GM12878 (cell line): ENCODE data around the gene PYGM. TPM values are rescaled to one million over a fixed set of nuclear protein-coding genes. Genes with fewer than 3 reads are reported as not detected.

Source experiments
- ATAC-seq: fragments of 200-7000 bp; cut with Tn5 transposase; 3 replicates; pipeline ENCODE4 v1.9.1; 2020; ENCODE audit warnings: mild to moderate bottlenecking, moderate library complexity
- BruUV-seq: library from RNA; stranded (reverse); fragments of 400-500 nt; replicated peaks from 2 replicates; lab custom pipeline; 2021; lab: Mats Ljungman, UMichigan
- CTCF ChIA-PET: fragments of 300-600 bp; sonication (Branson Sonifier 250); formaldehyde crosslinking; extraction: SDS; loops from one replicate; lab custom pipeline; 2021; ENCODE audit warnings: inconsistent platforms; lab: Yijun Ruan, JAX
- POLR2A ChIA-PET: fragments of 350-600 bp; formaldehyde crosslinking; extraction: SDS; loops from one replicate; lab custom pipeline; 2021; ENCODE audit warnings: inconsistent platforms; lab: Charles Lee
- RAD21 ChIA-PET: fragments of 300-600 bp; sonication (Branson Sonifier 250); formaldehyde crosslinking; loops from one replicate; lab custom pipeline; 2023; ENCODE audit warnings: antibody characterized with exemption; ENCODE audit not compliant: unreplicated experiment; lab: Charles Lee
- SMC1A ChIA-PET: fragments of 300-600 bp; sonication (Branson Sonifier 250); formaldehyde crosslinking; loops from one replicate; lab custom pipeline; 2023; ENCODE audit not compliant: unreplicated experiment, uncharacterized antibody; lab: Charles Lee
- DNase-seq: peaks from one replicate; pipeline ENCODE4 v3.0.0-alpha.2; 2011; ENCODE audit warnings: low read depth, low spot score
- FAIRE-seq: peaks from 3 replicates; lab custom pipeline; 2011; peaks lifted over from hg19 to GRCh38; lab: Jason Lieb, UNC
- H2AFZ ChIP-seq: 2 replicates; pipeline ENCODE4 v1.6.0; 2011; ENCODE audit warnings: low read depth, low read length, control low read depth; ENCODE audit not compliant: control insufficient read depth
- H3K27ac ChIP-seq: 2 replicates; pipeline ENCODE4 v1.5.1; 2011; ENCODE audit warnings: control low read depth; ENCODE audit not compliant: control insufficient read depth, insufficient read depth
- H3K27me3 ChIP-seq, 2 experiments: replicated peaks in 1 of 2; 2 replicates each; pipeline versions ENCODE4 v1.6.0 to v1.6.1; 2011; ENCODE audit warnings: low read length in 1 of 2; ENCODE audit not compliant: control insufficient read depth in 2 of 2, insufficient read depth in 2 of 2
- H3K36me3 ChIP-seq, 2 experiments: 2 replicates each; pipeline ENCODE4 v1.5.1; 2011; ENCODE audit warnings: low read length in 1 of 2; ENCODE audit not compliant: control insufficient read depth in 2 of 2, insufficient read depth in 2 of 2
- H3K4me1 ChIP-seq: 2 replicates; pipeline ENCODE4 v1.6.1; 2011; ENCODE audit warnings: mild to moderate bottlenecking, low read length, moderate library complexity, mixed read lengths; ENCODE audit not compliant: control insufficient read depth, insufficient read depth
- H3K4me2 ChIP-seq: 2 replicates; pipeline ENCODE4 v1.6.0; 2011; ENCODE audit warnings: control low read depth; ENCODE audit not compliant: control insufficient read depth, insufficient read depth
- H3K4me3 ChIP-seq: fragments of 200-600 bp; sonication (generic); 2 replicates; pipeline ENCODE4 v1.5.1; 2016
- H3K79me2 ChIP-seq: 2 replicates; pipeline ENCODE4 v1.6.0; 2011; ENCODE audit warnings: low read length; ENCODE audit not compliant: control insufficient read depth, insufficient read depth
- H3K9ac ChIP-seq: 2 replicates; pipeline ENCODE4 v1.8.0; 2011; ENCODE audit warnings: low read length, control low read depth, mixed read lengths; ENCODE audit not compliant: control insufficient read depth, insufficient read depth
- H3K9me3 ChIP-seq: replicated peaks from 3 replicates; pipeline ENCODE4 v1.5.1; 2011; ENCODE audit warnings: mild to moderate bottlenecking, low read length; ENCODE audit not compliant: control insufficient read depth, insufficient read depth
- H4K20me1 ChIP-seq: 2 replicates; pipeline ENCODE4 v1.6.0; 2011; ENCODE audit not compliant: control insufficient read depth, insufficient read depth
- HDAC6 ChIP-seq: fragments of 200-600 bp; sonication (generic); IDR thresholded peaks from one replicate; pipeline ENCODE4 v1.8.0; 2017; ENCODE audit warnings: antibody characterized with exemption; ENCODE audit not compliant: unreplicated experiment
- JUNB ChIP-seq: IDR thresholded peaks from 2 replicates; pipeline ENCODE4 v1.6.1; 2016; ENCODE audit warnings: antibody characterized with exemption, mild to moderate bottlenecking
- RELA ChIP-seq: fragments of 450-650 bp; IDR thresholded peaks from 2 replicates; pipeline ENCODE4 v1.8.0; 2014; ENCODE audit warnings: borderline replicate concordance; ENCODE audit not compliant: partially characterized antibody
- WRNIP1 ChIP-seq: IDR thresholded peaks from 2 replicates; pipeline ENCODE4 v1.6.1; 2011; ENCODE audit warnings: low read depth, low read length, improper control_type of control experiment, borderline replicate concordance
- ZNF207 ChIP-seq: fragments of 450-650 bp; IDR thresholded peaks from 2 replicates; pipeline ENCODE4 v1.6.1; 2014; ENCODE audit warnings: antibody characterized with exemption, mild to moderate bottlenecking, borderline replicate concordance
- WGBS: methylation state at CpG from one replicate; pipeline ENCODE4 v1.1.6; 2016; ENCODE audit warnings: low lambda C conversion rate; ENCODE audit not compliant: insufficient replicate concordance, insufficient coverage; ENCODE audit errors: missing lambda C conversion rate; 5-methylcytosine and 5-hydroxymethylcytosine counted together
- in situ Hi-C: fragments of 300-500 bp; cut with MboI; formaldehyde crosslinking; loops from 9 replicates; pipeline ENCODE4 v1.14.3; 2018; ENCODE audit warnings: mixed read lengths
- intact Hi-C: fragments of 100-400 bp; cut with micrococcal nuclease; formaldehyde crosslinking; loops from one replicate; pipeline ENCODE4 v1.14.2; 2022; ENCODE audit not compliant: unreplicated experiment
- polyA plus RNA-seq, 11 experiments: library from polyadenylated mRNA; depleted of rRNA in 4 of 11; unstranded in 6 of 11; stranded (reverse) in 5 of 11; fragments of >200 nt; fragmentation: Nextera tagmentation in 4 of 11; fragmentation: Illumina TruSeq in 1 of 11; extraction: Ambion mirVana in 4 of 11; extraction: Trizol in 1 of 11; gene quantifications; 1 replicate in 1 of 11; 2 replicates in 10 of 11; pipeline versions ENCODE4 v1.2.1 to v1.2.3, GENCODE V29; 2011 to 2016; ENCODE audit warnings: inconsistent platforms in 2 of 11, missing spikeins in 2 of 11, low read depth in 1 of 11
- total RNA-seq, 4 experiments: library from RNA; depleted of rRNA in 3 of 4; stranded (reverse); fragments of >200 nt in 3 of 4; fragmentation: Illumina TruSeq in 1 of 4; extraction: Trizol in 1 of 4; gene quantifications; 2 replicates each; pipeline versions ENCODE4 v1.2.1 to v1.2.3, GENCODE V29; 2013 to 2021

The PYGM gene
- total and polyA plus RNA-seq, 10 of the 15 experiments (the other 5 are each of a cell fraction or from before 2014, with no cell fraction given), result 0.04 to 3.7 (median 0.27) TPM; not detected in 1

DNA sequence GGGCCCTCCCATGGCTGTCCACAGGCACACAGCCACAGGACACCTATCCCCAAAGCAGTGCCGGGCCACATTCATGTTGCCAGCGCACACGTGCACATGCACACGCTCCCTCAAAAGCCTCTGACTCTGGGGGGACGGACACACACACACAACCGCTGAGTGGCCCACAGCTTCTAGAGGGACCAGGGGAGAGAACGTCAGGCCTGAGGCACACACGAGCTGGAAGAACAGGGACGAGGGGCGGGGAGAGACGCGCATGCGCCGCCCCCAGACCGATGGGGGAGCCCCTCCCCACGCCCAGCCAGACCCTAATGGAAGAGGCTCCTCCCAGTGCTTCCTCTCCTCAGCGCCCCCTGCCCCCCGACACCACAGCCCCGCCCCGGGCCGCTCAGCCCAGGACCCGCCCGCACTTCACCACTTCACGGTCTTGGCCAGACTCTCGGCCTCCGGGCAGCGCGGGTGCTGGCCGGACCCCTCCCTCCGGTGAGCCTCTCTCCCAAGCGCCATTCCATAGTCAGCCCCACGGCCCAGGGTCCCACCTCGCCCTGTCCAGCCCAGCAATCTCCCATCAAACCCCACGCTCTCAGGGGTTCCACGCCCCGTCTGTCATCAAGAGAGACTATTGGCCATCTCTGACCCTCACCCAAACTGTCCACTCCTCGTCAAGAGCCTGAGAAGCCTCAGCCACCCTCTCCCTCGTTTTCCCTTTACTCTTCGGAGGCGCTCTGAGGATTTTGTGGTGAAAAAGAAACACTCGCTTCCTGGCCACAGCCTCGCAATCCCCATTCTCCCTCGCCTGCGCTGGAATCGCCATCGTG lies 48.4 kb downstream of the PYGM start:
- BruUV-seq, result no TSS peak
- H2AFZ ChIP-seq, result no peak overlapping the region
- no peaks in the 10 kb centered on the region for H4K20me1 ChIP-seq
- no peak overlapping the region for H3K4me2 ChIP-seq
- no peaks in the 10 kb centered on the region for H3K79me2 ChIP-seq
- no peak overlapping the region for H3K4me3 ChIP-seq
- no peak overlapping the region for H3K9ac ChIP-seq
- FAIRE-seq (no peak), ATAC-seq (no peak), DNase-seq (no peak)
- 39% methylated on average over 36 of the region's 46 CpGs for WGBS
- H3K27me3 ChIP-seq, result peaks cover 6 to 10% of the 10 kb centered on the region in 2 experiments; a peak in 3 of 4 replicates
- intact Hi-C loops (no loop called here), in situ Hi-C loops (no loop called here)
- TF ChIP-seq RELA (no peak), WRNIP1 (no peak), ZNF207 (no peak), HDAC6 (no peak), JUNB (no peak)
- no peaks in the 10 kb centered on the region for H3K36me3 ChIP-seq
- SMC1A ChIA-PET, result no interaction called here
- no peak overlapping the region for H3K27ac ChIP-seq
- CTCF ChIA-PET, result no interaction called here
- RAD21 ChIA-PET, result no interaction called here
- peaks cover 7% of the 10 kb centered on the region for H3K4me1 ChIP-seq
- POLR2A ChIA-PET, result no interaction called here
- no peaks in the 10 kb centered on the region for H3K9me3 ChIP-seq
